H1 (cell line): Measurements from ENCODE around the gene PHF14. TPM values are rescaled to one million over a fixed set of nuclear protein-coding genes. Genes with fewer than 3 reads are reported as not detected.

Source experiments
- CTCF ChIA-PET: fragments of 300-600 bp; sonication (Branson Sonifier 250); formaldehyde crosslinking; loops from one replicate; lab custom pipeline; 2021; ENCODE audit not compliant: partially characterized antibody; lab: Charles Lee
- POLR2A ChIA-PET: fragments of 300-600 bp; sonication (Branson Sonifier 250); formaldehyde crosslinking; loops from one replicate; lab custom pipeline; 2021; ENCODE audit warnings: inconsistent platforms; ENCODE audit not compliant: partially characterized antibody; lab: Charles Lee
- DNase-seq, 2 experiments: peaks; one replicate each; pipeline versions ENCODE4 v3.0.0 to v3.0.0-alpha.2; 2010 to 2022; ENCODE audit warnings: low spot score in 2 of 2, low read depth in 1 of 2, mixed read lengths in 1 of 2
- FAIRE-seq: peaks from 2 replicates; lab custom pipeline; 2011; peaks lifted over from hg19 to GRCh38; lab: Jason Lieb, UNC
- H2AFZ ChIP-seq: 2 replicates; pipeline ENCODE4 v1.8.1; 2012; ENCODE audit warnings: low read length, inconsistent platforms
- H2AK5ac ChIP-seq: 2 replicates; pipeline ENCODE4 v1.6.1; 2013; ENCODE audit warnings: low read depth, low read length
- H2BK120ac ChIP-seq: replicated peaks from 2 replicates; pipeline ENCODE3; 2013; ENCODE audit warnings: low read depth, low read length, inconsistent platforms
- H2BK12ac ChIP-seq: 2 replicates; pipeline ENCODE4 v1.6.1; 2013; ENCODE audit warnings: low read depth, low read length
- H2BK15ac ChIP-seq: 2 replicates; pipeline ENCODE4 v1.6.1; 2013; ENCODE audit warnings: low read length
- H2BK20ac ChIP-seq: 2 replicates; pipeline ENCODE4 v1.6.1; 2013; ENCODE audit warnings: low read length
- H2BK5ac ChIP-seq: 2 replicates; pipeline ENCODE4 v1.6.1; 2013; ENCODE audit warnings: low read depth, low read length
- H3K14ac ChIP-seq: 2 replicates; pipeline ENCODE4 v1.6.1; 2013; ENCODE audit warnings: inconsistent platforms; ENCODE audit not compliant: insufficient read length
- H3K18ac ChIP-seq: 2 replicates; pipeline ENCODE4 v1.6.1; 2013; ENCODE audit warnings: low read length; ENCODE audit errors: extremely low read depth
- H3K23ac ChIP-seq: 2 replicates; pipeline ENCODE4 v1.6.1; 2013; ENCODE audit warnings: inconsistent platforms; ENCODE audit not compliant: insufficient read length
- H3K23me2 ChIP-seq: 2 replicates; pipeline ENCODE4 v1.6.1; 2013; ENCODE audit warnings: low read depth, low read length
- H3K27ac ChIP-seq: 2 replicates; pipeline ENCODE4 v1.6.1; 2011; ENCODE audit warnings: low read depth, low read length, inconsistent platforms
- H3K27me3 ChIP-seq, 4 experiments: replicated peaks in 1 of 4; 1 replicate in 1 of 4; 2 replicates in 3 of 4; pipeline versions ENCODE4 v1.6.1 to v1.8.1; 2011 to 2013; ENCODE audit warnings: low read length in 3 of 4, mild to moderate bottlenecking in 3 of 4, inconsistent platforms in 2 of 4, mixed read lengths in 2 of 4, moderate library complexity in 1 of 4; ENCODE audit not compliant: control insufficient read depth in 3 of 4, insufficient read depth in 3 of 4; ENCODE audit errors: extremely low read depth in 1 of 4
- H3K36me3 ChIP-seq, 4 experiments: 2 replicates each; pipeline versions ENCODE4 v1.6.1 to v1.8.1; 2011 to 2013; ENCODE audit warnings: mild to moderate bottlenecking in 4 of 4, low read length in 3 of 4, moderate library complexity in 2 of 4, control low read depth in 1 of 4, inconsistent platforms in 1 of 4; ENCODE audit not compliant: insufficient read depth in 4 of 4, control insufficient read depth in 2 of 4
- H3K4ac ChIP-seq: replicated peaks from 2 replicates; pipeline ENCODE3; 2013; ENCODE audit warnings: low read length, low read depth, mixed read lengths, inconsistent platforms; ENCODE audit not compliant: insufficient read length
- H3K4me1 ChIP-seq, 4 experiments: replicated peaks in 1 of 4; 1 replicate in 1 of 4; 2 replicates in 3 of 4; pipeline versions ENCODE4 v1.6.1 to v1.8.1; 2011 to 2013; ENCODE audit warnings: low read length in 3 of 4, inconsistent platforms in 2 of 4, mixed read lengths in 1 of 4; ENCODE audit not compliant: insufficient read depth in 4 of 4, control insufficient read depth in 3 of 4
- H3K4me2 ChIP-seq, 2 experiments: 2 replicates each; pipeline versions ENCODE4 v1.6.1 to v1.8.1; 2011 to 2013; ENCODE audit warnings: low read depth in 2 of 2, low read length in 2 of 2, control low read depth in 1 of 2, inconsistent platforms in 1 of 2, mild to moderate bottlenecking in 1 of 2; ENCODE audit not compliant: insufficient read depth in 1 of 2
- H3K4me3 ChIP-seq, 4 experiments: fragments of 200-600, 300-600 bp in 1 of 4; sonication (generic), shearing (Covaris generic), sonication (Bioruptor Twin) in 1 of 4; 2 replicates each; pipeline versions ENCODE4 v1.5.1 to v1.8.1; 2011 to 2016; ENCODE audit warnings: low read length in 4 of 4, low read depth in 3 of 4, control low read depth in 2 of 4, inconsistent platforms in 2 of 4, mild to moderate bottlenecking in 2 of 4, mixed read lengths in 1 of 4, moderate library complexity in 1 of 4; ENCODE audit not compliant: insufficient read depth in 2 of 4; ENCODE audit errors: extremely low read depth in 1 of 4
- H3K56ac ChIP-seq: replicated peaks from 2 replicates; pipeline ENCODE3; 2013; ENCODE audit warnings: low read depth, mild to moderate bottlenecking, mixed read lengths, low read length, inconsistent platforms; ENCODE audit not compliant: insufficient read length
- H3K79me1 ChIP-seq: 2 replicates; pipeline ENCODE4 v1.6.1; 2013; ENCODE audit warnings: low read depth, low read length, control low read depth
- H3K79me2 ChIP-seq, 2 experiments: 2 replicates each; pipeline versions ENCODE4 v1.6.1 to v1.8.1; 2012 to 2013; ENCODE audit warnings: low read length in 2 of 2, mild to moderate bottlenecking in 2 of 2, inconsistent platforms in 1 of 2; ENCODE audit not compliant: insufficient read depth in 2 of 2, control insufficient read depth in 1 of 2
- H3K9ac ChIP-seq, 4 experiments: replicated peaks in 1 of 4; 1 replicate in 1 of 4; 2 replicates in 3 of 4; pipeline versions ENCODE4 v1.6.1 to v1.8.1; 2011 to 2013; ENCODE audit warnings: low read depth in 3 of 4, low read length in 3 of 4, control low read depth in 2 of 4, mild to moderate bottlenecking in 2 of 4, moderate library complexity in 2 of 4, inconsistent platforms in 1 of 4; ENCODE audit errors: extremely low read depth in 1 of 4
- H3K9me3 ChIP-seq, 2 experiments: 2 replicates each; pipeline versions ENCODE4 v1.6.1 to v1.8.1; 2012 to 2013; ENCODE audit warnings: mild to moderate bottlenecking in 2 of 2, moderate library complexity in 2 of 2, control low read depth in 1 of 2, inconsistent platforms in 1 of 2, low read depth in 1 of 2, low read length in 1 of 2, mixed read lengths in 1 of 2; ENCODE audit not compliant: insufficient read depth in 2 of 2
- H4K20me1 ChIP-seq, 2 experiments: replicated peaks in 1 of 2; 2 replicates each; pipeline versions ENCODE3 to v1.8.1; 2011 to 2013; ENCODE audit warnings: inconsistent platforms in 2 of 2, low read length in 2 of 2, mild to moderate bottlenecking in 1 of 2; ENCODE audit not compliant: insufficient read depth in 2 of 2, control insufficient read depth in 1 of 2
- H4K5ac ChIP-seq: 2 replicates; pipeline ENCODE4 v1.6.1; 2013; ENCODE audit warnings: low read length, low read depth, mixed read lengths, inconsistent platforms; ENCODE audit not compliant: insufficient read length
- H4K8ac ChIP-seq: 2 replicates; pipeline ENCODE4 v1.8.0; 2013; ENCODE audit warnings: mild to moderate bottlenecking, moderate library complexity, low read length, inconsistent platforms; ENCODE audit not compliant: insufficient read depth; ENCODE audit errors: extremely low read depth
- H4K91ac ChIP-seq: replicated peaks from 2 replicates; pipeline ENCODE3; 2013; ENCODE audit warnings: low read length, mixed read lengths, inconsistent platforms; ENCODE audit not compliant: insufficient read length
- E2F6 ChIP-seq: IDR thresholded peaks from 2 replicates; pipeline ENCODE4 v1.6.1; 2012; ENCODE audit warnings: inconsistent platforms
- EP300 ChIP-seq, 2 experiments: IDR thresholded peaks; 1 replicate in 1 of 2; 2 replicates in 1 of 2; pipeline ENCODE4 v1.6.1; 2011 to 2012; ENCODE audit warnings: low read depth in 2 of 2, low read length in 2 of 2, mild to moderate bottlenecking in 2 of 2, borderline replicate concordance in 1 of 2, inconsistent platforms in 1 of 2, moderate library complexity in 1 of 2
- NANOG ChIP-seq: IDR thresholded peaks from 2 replicates; pipeline ENCODE4 v1.6.1; 2011; ENCODE audit warnings: low read length, low read depth, mild to moderate bottlenecking, inconsistent platforms; ENCODE audit not compliant: insufficient read depth, poor library complexity, severe bottlenecking
- POU5F1 ChIP-seq: IDR thresholded peaks from 2 replicates; pipeline ENCODE4 v1.6.1; 2011; ENCODE audit warnings: low read depth, mild to moderate bottlenecking, low read length, moderate library complexity
- SAP30 ChIP-seq: fragments of 300-600 bp; sonication (generic); IDR thresholded peaks from 2 replicates; pipeline ENCODE4 v1.7.1; 2012; ENCODE audit warnings: low read length, moderate library complexity, mild to moderate bottlenecking, inconsistent platforms; ENCODE audit not compliant: insufficient read depth, insufficient replicate concordance
- SIX5 ChIP-seq: IDR thresholded peaks from 2 replicates; pipeline ENCODE4 v1.6.1; 2011; ENCODE audit warnings: mild to moderate bottlenecking, low read depth, low read length
- TCF12 ChIP-seq: IDR thresholded peaks from 2 replicates; pipeline ENCODE4 v1.6.1; 2011; ENCODE audit warnings: low read depth, mild to moderate bottlenecking, low read length
- WGBS, 2 experiments: shearing (Covaris generic) in 1 of 2; methylation state at CpG; one replicate each; pipeline versions ENCODE4 v1.1.6 to v1.1.7; 2013 to 2015; ENCODE audit warnings: low lambda C conversion rate in 2 of 2, mixed read lengths in 2 of 2, inconsistent platforms in 1 of 2, low coverage in 1 of 2, missing lambda C conversion rate in 1 of 2; ENCODE audit not compliant: insufficient replicate concordance in 2 of 2, insufficient coverage in 1 of 2, insufficient read length in 1 of 2; ENCODE audit errors: extremely low coverage in 1 of 2, missing lambda C conversion rate in 1 of 2; 5-methylcytosine and 5-hydroxymethylcytosine counted together
- polyA plus RNA-seq, 7 experiments: library from polyadenylated mRNA; depleted of rRNA in 3 of 7; stranded (reverse) in 5 of 7; unstranded in 2 of 7; fragments of >200 nt in 5 of 7; fragments of 200-250 nt in 2 of 7; gene quantifications; 1 replicate in 5 of 7; 2 replicates in 1 of 7; 4 replicates in 1 of 7; pipeline versions ENCODE4 v1.2.1 to v1.2.3, GENCODE V29; 2011 to 2013; ENCODE audit warnings: missing spikeins in 2 of 7, mixed read lengths in 2 of 7
- total RNA-seq: library from RNA; stranded (reverse); fragmentation: NEBNext Ultra II Directional; extraction: Animal tissue kit (Norgen Biotek cat#: 25700); gene quantifications from 2 replicates; pipeline ENCODE4 v1.2.1, GENCODE V29; 2021

PHF14 gene
- total and polyA plus RNA-seq, 2 of the 8 experiments (the other 6 are each of a cell fraction or from before 2014, with no cell fraction given), result 17.9 to 70.6 TPM

- DNase-seq (no peak), FAIRE-seq (no peak)
- H3K4me2 ChIP-seq, result no peak overlapping the region
- H3K23ac ChIP-seq, result no peak overlapping the region
- H4K91ac ChIP-seq, result no peak overlapping the region
- no peak overlapping the region for H2BK120ac ChIP-seq
- no peak overlapping the region for H2AFZ ChIP-seq
- no peak overlapping the region for H4K5ac ChIP-seq
- peaks cover 0 to 23% (median 10%) of the 10 kb centered on the region in 4 experiments; a peak in 5 of 8 replicates for H3K36me3 ChIP-seq
- no peak overlapping the region for H3K4me3 ChIP-seq
- H3K27me3 ChIP-seq, result no peaks in the 10 kb centered on the region
- ChIA-PET CTCF (no interaction called here), POLR2A (no interaction called here)
- no peak overlapping the region for H3K9ac ChIP-seq
- H3K18ac ChIP-seq, result no peak overlapping the region
- H4K8ac ChIP-seq, result no peak overlapping the region
- H2BK12ac ChIP-seq, result no peak overlapping the region
- no peak overlapping the region for H2BK20ac ChIP-seq
- TF ChIP-seq TCF12 (no peak), SIX5 (no peak), POU5F1 (no peak), SAP30 (no peak), EP300 (IDR thresholded peaks at IDR 0.05; ENCODE audit: borderline replicate concordance in 1 of 2, low read depth in 2 of 2, low read length in 2 of 2) (no peak), NANOG (no peak), E2F6 (no peak)
- no peak overlapping the region for H2AK5ac ChIP-seq
- no peaks in the 10 kb centered on the region for H3K9me3 ChIP-seq
- H3K14ac ChIP-seq, result no peak overlapping the region
- no peaks in the 10 kb centered on the region for H4K20me1 ChIP-seq
- H3K4ac ChIP-seq, result no peak overlapping the region
- no peaks in the 10 kb centered on the region for H3K4me1 ChIP-seq
- 88% methylated on average over 2 of the region's 2 CpGs; no CpG with 5 or more reads in 1 of the 2 experiments for WGBS, 2 experiments
- peaks cover 0 to 8% of the 10 kb centered on the region in 2 experiments; a peak in 1 of 4 replicates for H3K79me2 ChIP-seq
- H3K56ac ChIP-seq, result no peak overlapping the region
- H3K27ac ChIP-seq, result no peak overlapping the region
- H2BK5ac ChIP-seq, result no peak overlapping the region
- H3K23me2 ChIP-seq, result no peaks in the 10 kb centered on the region
- H3K79me1 ChIP-seq, result no peaks in the 10 kb centered on the region
- no peak overlapping the region for H2BK15ac ChIP-seq
These were observed 53.0 kb downstream of the PHF14 start for GRCh38 chr7:11026452-11027359.
